DND-41 (cell line): ENCODE results near the gene HSP90AB1.
A peak's percentile ranks its signal among the peaks of the same experiment; 100 is the strongest.

Source experiments
- ATAC-seq: fragments of 200-7000 bp; cut with Tn5 transposase; 3 replicates; pipeline ENCODE4 v1.9.1; 2021; ENCODE audit warnings: low read depth; ENCODE audit not compliant: insufficient read depth
- DNase-seq: peaks from one replicate; pipeline ENCODE4 v3.0.0-alpha.2; 2020
- H2AFZ ChIP-seq: 2 replicates; pipeline ENCODE4 v1.6.0; 2012; ENCODE audit warnings: low read depth, low read length
- H3K27ac ChIP-seq: 2 replicates; pipeline ENCODE4 v1.5.1; 2012; ENCODE audit warnings: low read length, inconsistent platforms
- H3K27me3 ChIP-seq: fragments of 200-600 bp; sonication (generic); 2 replicates; pipeline ENCODE4 v1.6.0; 2012; ENCODE audit warnings: low read length, mild to moderate bottlenecking, inconsistent platforms; ENCODE audit not compliant: insufficient read depth, poor library complexity
- H3K36me3 ChIP-seq: 2 replicates; pipeline ENCODE4 v1.5.1; 2012; ENCODE audit warnings: low read length, inconsistent platforms; ENCODE audit not compliant: insufficient read depth
- H3K4me1 ChIP-seq: 2 replicates; pipeline ENCODE4 v1.5.1; 2012; ENCODE audit warnings: mild to moderate bottlenecking, low read length; ENCODE audit not compliant: insufficient read depth
- H3K4me2 ChIP-seq: 2 replicates; pipeline ENCODE4 v1.6.0; 2012; ENCODE audit warnings: mild to moderate bottlenecking, moderate library complexity, low read length, inconsistent platforms; ENCODE audit not compliant: insufficient read depth
- H3K4me3 ChIP-seq, 2 experiments: fragments of 200-600 bp in 1 of 2; shearing (Covaris generic) in 1 of 2; 2 replicates each; pipeline ENCODE4 v1.5.1; 2012 to 2016; ENCODE audit warnings: inconsistent platforms in 2 of 2, low read length in 2 of 2, mild to moderate bottlenecking in 2 of 2, low read depth in 1 of 2, moderate library complexity in 1 of 2
- H3K79me2 ChIP-seq: 2 replicates; pipeline ENCODE4 v1.6.0; 2012; ENCODE audit warnings: low read length, inconsistent platforms; ENCODE audit not compliant: insufficient read depth
- H3K9ac ChIP-seq: 2 replicates; pipeline ENCODE4 v1.6.0; 2012; ENCODE audit warnings: low read depth, mild to moderate bottlenecking, inconsistent platforms, low read length, moderate library complexity
- H3K9me3 ChIP-seq: 2 replicates; pipeline ENCODE4 v1.5.1; 2012; ENCODE audit warnings: low read length, moderate library complexity, mild to moderate bottlenecking, inconsistent platforms; ENCODE audit not compliant: insufficient read depth, severe bottlenecking
- H4K20me1 ChIP-seq: 2 replicates; pipeline ENCODE4 v1.6.0; 2012; ENCODE audit warnings: low read length; ENCODE audit not compliant: insufficient read depth
- EZH2 ChIP-seq: IDR thresholded peaks from 3 replicates; pipeline ENCODE4 v1.6.1; 2012; ENCODE audit warnings: borderline replicate concordance, low read depth, mild to moderate bottlenecking, moderate library complexity, low read length, inconsistent platforms; ENCODE audit not compliant: severe bottlenecking
- TF ChIP-seq, protein P1 (sequence below): IDR thresholded peaks from 2 replicates; pipeline ENCODE4 v1.5.1; 2012; ENCODE audit warnings: borderline replicate concordance, low read length, moderate library complexity, mild to moderate bottlenecking; ENCODE audit not compliant: poor library complexity, severe bottlenecking; ENCODE audit errors: extremely low read depth

The HSP90AB1 gene

GRCh38 chr6:44234101-44235025 is 12.5 kb upstream of the HSP90AB1 start:
- Histone ChIP-seq H2AFZ (no peak overlapping the region), H4K20me1 (no peaks in the 10 kb centered on the region; the same call in 1 of the 2 replicates), H3K4me2 (no peak overlapping the region), H3K9me3 (no peaks in the 10 kb centered on the region), H3K4me1 (peaks cover 16% of the 10 kb centered on the region), H3K36me3 (peaks cover 50% of the 10 kb centered on the region), H3K9ac (no peak overlapping the region), H3K4me3 (no peak overlapping the region), H3K79me2 (no peaks in the 10 kb centered on the region), H3K27ac (no peak overlapping the region), H3K27me3 (no peaks in the 10 kb centered on the region)
- ATAC-seq (no peak), DNase-seq (no peak)
- no peak for TF ChIP-seq EZH2
- TF ChIP-seq, protein P1, sequence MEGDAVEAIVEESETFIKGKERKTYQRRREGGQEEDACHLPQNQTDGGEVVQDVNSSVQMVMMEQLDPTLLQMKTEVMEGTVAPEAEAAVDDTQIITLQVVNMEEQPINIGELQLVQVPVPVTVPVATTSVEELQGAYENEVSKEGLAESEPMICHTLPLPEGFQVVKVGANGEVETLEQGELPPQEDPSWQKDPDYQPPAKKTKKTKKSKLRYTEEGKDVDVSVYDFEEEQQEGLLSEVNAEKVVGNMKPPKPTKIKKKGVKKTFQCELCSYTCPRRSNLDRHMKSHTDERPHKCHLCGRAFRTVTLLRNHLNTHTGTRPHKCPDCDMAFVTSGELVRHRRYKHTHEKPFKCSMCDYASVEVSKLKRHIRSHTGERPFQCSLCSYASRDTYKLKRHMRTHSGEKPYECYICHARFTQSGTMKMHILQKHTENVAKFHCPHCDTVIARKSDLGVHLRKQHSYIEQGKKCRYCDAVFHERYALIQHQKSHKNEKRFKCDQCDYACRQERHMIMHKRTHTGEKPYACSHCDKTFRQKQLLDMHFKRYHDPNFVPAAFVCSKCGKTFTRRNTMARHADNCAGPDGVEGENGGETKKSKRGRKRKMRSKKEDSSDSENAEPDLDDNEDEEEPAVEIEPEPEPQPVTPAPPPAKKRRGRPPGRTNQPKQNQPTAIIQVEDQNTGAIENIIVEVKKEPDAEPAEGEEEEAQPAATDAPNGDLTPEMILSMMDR = peak; percentile 69

- peaks cover 40% of the 10 kb centered on the region for H3K36me3 ChIP-seq
- H2AFZ ChIP-seq = no peak overlapping the region
- H3K4me2 ChIP-seq = no peak overlapping the region
- H3K9me3 ChIP-seq = no peaks in the 10 kb centered on the region
- H3K4me1 ChIP-seq = peaks cover 16% of the 10 kb centered on the region
- no peaks in the 10 kb centered on the region for H3K27me3 ChIP-seq
- H3K79me2 ChIP-seq = no peaks in the 10 kb centered on the region
- H3K27ac ChIP-seq = no peak overlapping the region
- no peak for DNase-seq
- TF ChIP-seq, protein P1 = no peak
- no peak for TF ChIP-seq EZH2
- H3K9ac ChIP-seq = no peak overlapping the region
- no peak overlapping the region for H3K4me3 ChIP-seq
- ATAC-seq = no peak
- no peaks in the 10 kb centered on the region; the same call in 1 of the 2 replicates for H4K20me1 ChIP-seq
Observed at GRCh38 chr6:44235269-44235668, 11.6 kb upstream of the HSP90AB1 start.

DNA sequence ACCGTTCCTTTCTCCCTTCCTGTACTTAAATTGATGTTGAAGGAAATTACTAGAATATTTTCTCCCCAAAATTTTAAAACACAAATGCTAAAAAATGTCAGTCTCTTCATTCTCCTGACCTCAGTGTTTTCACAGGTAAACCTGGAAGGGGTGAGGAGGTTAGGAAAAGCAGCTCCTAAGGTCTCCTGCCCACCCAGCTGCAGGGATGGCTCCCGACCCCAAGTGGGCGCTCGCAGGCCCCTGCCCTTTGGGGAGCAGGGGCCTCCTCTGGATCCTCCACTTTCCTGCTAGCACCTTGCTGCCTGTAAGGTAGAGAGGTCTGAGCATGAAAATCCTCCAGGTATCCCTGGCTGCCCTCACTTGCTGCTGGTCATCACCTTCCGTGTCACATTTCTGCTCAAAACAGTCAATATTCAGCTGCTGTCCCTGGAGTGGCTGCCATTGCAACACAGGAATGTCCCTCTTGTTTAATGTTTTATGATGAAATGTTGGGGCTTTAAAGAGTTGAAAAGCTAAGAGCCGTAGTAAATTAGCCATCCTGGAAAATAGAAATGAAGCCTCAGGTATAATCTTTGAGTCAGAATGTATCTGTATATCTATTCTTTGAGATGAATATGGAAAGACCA is 10.9 kb upstream of the HSP90AB1 start:
- H2AFZ ChIP-seq = no peak overlapping the region
- TF ChIP-seq, protein P1 = no peak
- no peak for TF ChIP-seq EZH2
- H4K20me1 ChIP-seq = no peaks in the 10 kb centered on the region; the same call in 1 of the 2 replicates
- H3K4me1 ChIP-seq = peaks cover 16% of the 10 kb centered on the region
- H3K79me2 ChIP-seq = no peaks in the 10 kb centered on the region
- no peaks in the 10 kb centered on the region for H3K27me3 ChIP-seq
- H3K4me3 ChIP-seq = no peak overlapping the region
- DNase-seq = no peak
- no peak overlapping the region for H3K27ac ChIP-seq
- H3K4me2 ChIP-seq = no peak overlapping the region
- no peaks in the 10 kb centered on the region for H3K9me3 ChIP-seq
- peaks cover 34% of the 10 kb centered on the region for H3K36me3 ChIP-seq
- no peak for ATAC-seq
- H3K9ac ChIP-seq = no peak overlapping the region
